GM04504 (cell line): ENCODE data around the gene N4BP2L2.
"Not testable (repeated sequence)": the region's sequence is repeated elsewhere in the genome, so short reads cannot be mapped to it uniquely, and the experiment has no call there.

Experiments
- DNase-seq: peaks from one replicate; pipeline ENCODE4 v3.0.0-alpha.2; 2012; ENCODE audit warnings: low read depth

N4BP2L2 gene

GRCh38 chr13:32538621-32539246 is at the start of gene N4BP2L2:
N4BP2L2 (minus strand) TSS chr13:32538795; CDS start chr13:32537027, 1,768 bp downstream.
- peak; percentile 96 for DNase-seq

GRCh38 chr13:32587811-32588170 is 49.2 kb upstream of the N4BP2L2 start:
- no peak for DNase-seq

GRCh38 chr13:32587011-32587810 is 48.6 kb upstream of the N4BP2L2 start:
- DNase-seq, result peak; percentile 24

GRCh38 chr13:32586080-32586900 is 47.7 kb upstream of the N4BP2L2 start, which contains the start of gene PDS5B:
PDS5B (plus strand) TSS chr13:32586452; CDS start chr13:32648773, 62,321 bp downstream.
- DNase-seq, result peak; percentile 92

GRCh38 chr13:32585550-32586079 is 47.0 kb upstream of the N4BP2L2 start:
- no peak for DNase-seq

- no peak for DNase-seq
Measured at GRCh38 chr13:32582991-32583390, 44.4 kb upstream of the N4BP2L2 start.

- no peak for DNase-seq
Measured at GRCh38 chr13:32582281-32582680, 43.7 kb upstream of the N4BP2L2 start.

GRCh38 chr13:32581177-32581786 is 42.7 kb upstream of the N4BP2L2 start:
- no peak for DNase-seq

- DNase-seq, result no peak
Measured at GRCh38 chr13:32577032-32577431, 38.4 kb upstream of the N4BP2L2 start.

- DNase-seq, result not testable (repeated sequence)
Measured at GRCh38 chr13:32575687-32576086, 37.1 kb upstream of the N4BP2L2 start.

- not testable (repeated sequence) for DNase-seq
Measured at GRCh38 chr13:32560842-32561241, 22.2 kb upstream of the N4BP2L2 start.

GRCh38 chr13:32555613-32556012 is 17.0 kb upstream of the N4BP2L2 start:
- DNase-seq, result no peak

- no peak for DNase-seq
Measured at GRCh38 chr13:32553720-32554119, 15.1 kb upstream of the N4BP2L2 start.

- DNase-seq, result no peak
Measured at GRCh38 chr13:32549788-32550187, 11.2 kb upstream of the N4BP2L2 start.

GRCh38 chr13:32548837-32549236 is 10.2 kb upstream of the N4BP2L2 start:
- no peak for DNase-seq

- DNase-seq, result no peak
Measured at GRCh38 chr13:32545083-32545482, 6.5 kb upstream of the N4BP2L2 start.

- no peak for DNase-seq
Measured at GRCh38 chr13:32542221-32542620, 3.6 kb upstream of the N4BP2L2 start.

GRCh38 chr13:32538143-32538620 is 413 bp downstream of the N4BP2L2 start:
- peak; percentile 22 for DNase-seq

- DNase-seq, result no peak
Measured at GRCh38 chr13:32537580-32538142, 934 bp downstream of the N4BP2L2 start.

GRCh38 chr13:32535748-32536147 is 2.8 kb downstream of the N4BP2L2 start:
- DNase-seq, result no peak

- no peak for DNase-seq
Measured at GRCh38 chr13:32535115-32535514, 3.5 kb downstream of the N4BP2L2 start.
